K562 (cell line): ENCODE results near the gene SLC25A45. TPM values are rescaled to one million over a fixed set of nuclear protein-coding genes. Genes with fewer than 3 reads are reported as not detected.

ENCODE experiments used
- CBFA2T3 ChIP-seq: fragments of 450-650 bp; IDR thresholded peaks from 2 replicates; pipeline ENCODE4 v1.6.1; 2017
- CBX1 ChIP-seq: sonication (generic); IDR thresholded peaks from 2 replicates; pipeline ENCODE4 v1.6.1; 2016; ENCODE audit warnings: antibody characterized with exemption, low read depth, mild to moderate bottlenecking
- EZH2 ChIP-seq: IDR thresholded peaks from 2 replicates; pipeline ENCODE4 v1.6.1; 2012; ENCODE audit warnings: low read depth, mild to moderate bottlenecking, inconsistent platforms, low read length, borderline replicate concordance
- KAT7 ChIP-seq: sonication (generic); formaldehyde crosslinking; IDR thresholded peaks from 2 replicates; pipeline ENCODE4 v1.8.0; 2022; ENCODE audit warnings: missing genetic modification reagents, mild to moderate bottlenecking, borderline replicate concordance
- MLX ChIP-seq, 2 experiments: fragments of 450-650 bp in 1 of 2; sonication (generic) in 1 of 2; formaldehyde crosslinking; conservative IDR thresholded peaks; 2 replicates each; pipeline versions ENCODE4 v1.4.0 to v1.8.1; 2020 to 2022; ENCODE audit warnings: mild to moderate bottlenecking in 1 of 2, missing genetic modification reagents in 1 of 2
- NFE2L1 ChIP-seq: fragments of 450-650 bp; IDR thresholded peaks from 2 replicates; pipeline ENCODE4 v1.6.1; 2016; ENCODE audit warnings: missing genetic modification characterization, low read depth, mild to moderate bottlenecking, missing compliant biosample characterization, moderate library complexity, borderline replicate concordance
- NR2C2 ChIP-seq, 2 experiments: fragments of 200-800 bp in 1 of 2; sonication (Bioruptor generic) in 1 of 2; sonication (generic) in 1 of 2; formaldehyde crosslinking in 1 of 2; IDR thresholded peaks; 2 replicates each; pipeline versions ENCODE4 v1.6.1 to v1.8.0; 2016 to 2022; ENCODE audit warnings: mild to moderate bottlenecking in 1 of 2, missing compliant biosample characterization in 1 of 2, missing genetic modification characterization in 1 of 2, missing genetic modification reagents in 1 of 2
- TOE1 ChIP-seq, 2 experiments: fragments of 450-650 bp in 1 of 2; sonication (generic) in 1 of 2; formaldehyde crosslinking in 1 of 2; IDR thresholded peaks; 2 replicates each; pipeline versions ENCODE4 v1.7.1 to v1.8.0; 2016 to 2022; ENCODE audit warnings: borderline replicate concordance in 2 of 2, mild to moderate bottlenecking in 2 of 2, antibody characterized with exemption in 1 of 2, inconsistent platforms in 1 of 2, low read depth in 1 of 2, missing genetic modification reagents in 1 of 2, moderate library complexity in 1 of 2
- XRCC4 ChIP-seq: IDR thresholded peaks from one replicate; pipeline ENCODE4 v1.6.1; 2011; ENCODE audit not compliant: insufficient read depth, insufficient read length; ENCODE audit errors: extremely low read depth
- ZNF324 ChIP-seq: fragments of 250-450 bp; sonication (Bioruptor Pico); IDR thresholded peaks from 2 replicates; pipeline ENCODE4 v1.4.0; 2020; ENCODE audit warnings: mild to moderate bottlenecking
- ZNF436 ChIP-seq: fragments of 250-450, 450-650 bp; sonication (Bioruptor Pico); formaldehyde crosslinking; IDR thresholded peaks from 2 replicates; pipeline ENCODE4 v1.7.0; 2020; ENCODE audit warnings: mild to moderate bottlenecking
- polyA plus RNA-seq, 8 experiments: library from polyadenylated mRNA; depleted of rRNA in 4 of 8; stranded (reverse) in 5 of 8; unstranded in 3 of 8; fragments of >200 nt; fragmentation: Nextera tagmentation in 2 of 8; fragmentation: Illumina TruSeq in 1 of 8; extraction: Ambion mirVana in 2 of 8; extraction: Trizol in 1 of 8; gene quantifications; 2 replicates each; pipeline versions ENCODE4 v1.2.1 to v1.2.3, GENCODE V29; 2011 to 2014; ENCODE audit warnings: inconsistent platforms in 1 of 8, missing spikeins in 1 of 8
- total RNA-seq, 7 experiments: library from RNA; depleted of rRNA in 6 of 7; stranded (reverse); fragments of >200 nt in 6 of 7; fragmentation: Illumina TruSeq in 2 of 7; extraction: Trizol in 2 of 7; gene quantifications; 2 replicates each; pipeline versions ENCODE4 v1.2.1 to v1.2.3, GENCODE V29; 2011 to 2021; ENCODE audit warnings: low replicate concordance in 1 of 7
- TF ChIP-seq, protein P1 (sequence below), 2 experiments: fragments of 150-350 bp in 1 of 2; IDR thresholded peaks; 2 replicates each; pipeline ENCODE4 v1.6.1; 2012 to 2016; ENCODE audit warnings: low read depth in 2 of 2, low read length in 2 of 2, mild to moderate bottlenecking in 1 of 2, moderate library complexity in 1 of 2
- TF ChIP-seq, protein P2 (sequence below): fragments of 250-450 bp; sonication (Bioruptor Pico); IDR thresholded peaks from 2 replicates; pipeline ENCODE4 v1.4.0; 2020; ENCODE audit warnings: mild to moderate bottlenecking, moderate library complexity
- TF ChIP-seq, protein P3 (sequence below): sonication (generic); formaldehyde crosslinking; IDR thresholded peaks from 2 replicates; pipeline ENCODE4 v1.4.0; 2020; ENCODE audit warnings: mild to moderate bottlenecking, missing genetic modification reagents

Gene SLC25A45
- total and polyA plus RNA-seq, 9 of the 15 experiments (the other 6 are each of a cell fraction or from before 2014, with no cell fraction given) = 0.15 to 2.3 (median 0.68) TPM

- TF ChIP-seq NFE2L1 (no peak), ZNF324 (peak; percentile 3; the same call in 1 of the 2 replicates), ZNF436 (CRISPR knock-in tag) (no peak; the same call in 1 of the 2 replicates), CBX1 (no peak; the same call in 1 of the 2 replicates), CBFA2T3 (no peak; the same call in 1 of the 2 replicates), KAT7 (peak; percentile 95; the same call in 1 of the 2 replicates), TOE1 (IDR thresholded peaks at IDR 0.05; ENCODE audit: borderline replicate concordance) (peak; percentile 30; the same call in 1 of the 2 replicates), TOE1 (CRISPR knock-in tag; IDR thresholded peaks at IDR 0.05; ENCODE audit: borderline replicate concordance, low read depth) (no peak; the same call in 1 of the 2 replicates), NR2C2 (CRISPR knock-in tag; IDR thresholded peaks at IDR 0.05) (no peak), NR2C2 (tag; IDR thresholded peaks at IDR 0.05) (no peak), EZH2 (no peak), XRCC4 (no peak), MLX (CRISPR knock-in tag; conservative IDR thresholded peaks at IDR 0.05) (no peak)
- TF ChIP-seq, protein P1, sequence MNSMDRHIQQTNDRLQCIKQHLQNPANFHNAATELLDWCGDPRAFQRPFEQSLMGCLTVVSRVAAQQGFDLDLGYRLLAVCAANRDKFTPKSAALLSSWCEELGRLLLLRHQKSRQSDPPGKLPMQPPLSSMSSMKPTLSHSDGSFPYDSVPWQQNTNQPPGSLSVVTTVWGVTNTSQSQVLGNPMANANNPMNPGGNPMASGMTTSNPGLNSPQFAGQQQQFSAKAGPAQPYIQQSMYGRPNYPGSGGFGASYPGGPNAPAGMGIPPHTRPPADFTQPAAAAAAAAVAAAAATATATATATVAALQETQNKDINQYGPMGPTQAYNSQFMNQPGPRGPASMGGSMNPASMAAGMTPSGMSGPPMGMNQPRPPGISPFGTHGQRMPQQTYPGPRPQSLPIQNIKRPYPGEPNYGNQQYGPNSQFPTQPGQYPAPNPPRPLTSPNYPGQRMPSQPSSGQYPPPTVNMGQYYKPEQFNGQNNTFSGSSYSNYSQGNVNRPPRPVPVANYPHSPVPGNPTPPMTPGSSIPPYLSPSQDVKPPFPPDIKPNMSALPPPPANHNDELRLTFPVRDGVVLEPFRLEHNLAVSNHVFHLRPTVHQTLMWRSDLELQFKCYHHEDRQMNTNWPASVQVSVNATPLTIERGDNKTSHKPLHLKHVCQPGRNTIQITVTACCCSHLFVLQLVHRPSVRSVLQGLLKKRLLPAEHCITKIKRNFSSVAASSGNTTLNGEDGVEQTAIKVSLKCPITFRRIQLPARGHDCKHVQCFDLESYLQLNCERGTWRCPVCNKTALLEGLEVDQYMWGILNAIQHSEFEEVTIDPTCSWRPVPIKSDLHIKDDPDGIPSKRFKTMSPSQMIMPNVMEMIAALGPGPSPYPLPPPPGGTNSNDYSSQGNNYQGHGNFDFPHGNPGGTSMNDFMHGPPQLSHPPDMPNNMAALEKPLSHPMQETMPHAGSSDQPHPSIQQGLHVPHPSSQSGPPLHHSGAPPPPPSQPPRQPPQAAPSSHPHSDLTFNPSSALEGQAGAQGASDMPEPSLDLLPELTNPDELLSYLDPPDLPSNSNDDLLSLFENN (IDR thresholded peaks at IDR 0.05; ENCODE audit: low read depth in 2 of 2, low read length in 2 of 2) = peak in 1 of 2 experiments; percentile 54; a peak in 1 of 4 replicates
- TF ChIP-seq, protein P2, sequence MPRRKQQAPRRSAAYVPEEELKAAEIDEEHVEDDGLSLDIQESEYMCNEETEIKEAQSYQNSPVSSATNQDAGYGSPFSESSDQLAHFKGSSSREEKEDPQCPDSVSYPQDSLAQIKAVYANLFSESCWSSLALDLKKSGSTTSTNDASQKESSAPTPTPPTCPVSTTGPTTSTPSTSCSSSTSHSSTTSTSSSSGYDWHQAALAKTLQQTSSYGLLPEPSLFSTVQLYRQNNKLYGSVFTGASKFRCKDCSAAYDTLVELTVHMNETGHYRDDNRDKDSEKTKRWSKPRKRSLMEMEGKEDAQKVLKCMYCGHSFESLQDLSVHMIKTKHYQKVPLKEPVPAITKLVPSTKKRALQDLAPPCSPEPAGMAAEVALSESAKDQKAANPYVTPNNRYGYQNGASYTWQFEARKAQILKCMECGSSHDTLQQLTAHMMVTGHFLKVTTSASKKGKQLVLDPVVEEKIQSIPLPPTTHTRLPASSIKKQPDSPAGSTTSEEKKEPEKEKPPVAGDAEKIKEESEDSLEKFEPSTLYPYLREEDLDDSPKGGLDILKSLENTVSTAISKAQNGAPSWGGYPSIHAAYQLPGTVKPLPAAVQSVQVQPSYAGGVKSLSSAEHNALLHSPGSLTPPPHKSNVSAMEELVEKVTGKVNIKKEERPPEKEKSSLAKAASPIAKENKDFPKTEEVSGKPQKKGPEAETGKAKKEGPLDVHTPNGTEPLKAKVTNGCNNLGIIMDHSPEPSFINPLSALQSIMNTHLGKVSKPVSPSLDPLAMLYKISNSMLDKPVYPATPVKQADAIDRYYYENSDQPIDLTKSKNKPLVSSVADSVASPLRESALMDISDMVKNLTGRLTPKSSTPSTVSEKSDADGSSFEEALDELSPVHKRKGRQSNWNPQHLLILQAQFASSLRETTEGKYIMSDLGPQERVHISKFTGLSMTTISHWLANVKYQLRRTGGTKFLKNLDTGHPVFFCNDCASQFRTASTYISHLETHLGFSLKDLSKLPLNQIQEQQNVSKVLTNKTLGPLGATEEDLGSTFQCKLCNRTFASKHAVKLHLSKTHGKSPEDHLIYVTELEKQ (CRISPR knock-in tag) = no peak
- TF ChIP-seq, protein P3, sequence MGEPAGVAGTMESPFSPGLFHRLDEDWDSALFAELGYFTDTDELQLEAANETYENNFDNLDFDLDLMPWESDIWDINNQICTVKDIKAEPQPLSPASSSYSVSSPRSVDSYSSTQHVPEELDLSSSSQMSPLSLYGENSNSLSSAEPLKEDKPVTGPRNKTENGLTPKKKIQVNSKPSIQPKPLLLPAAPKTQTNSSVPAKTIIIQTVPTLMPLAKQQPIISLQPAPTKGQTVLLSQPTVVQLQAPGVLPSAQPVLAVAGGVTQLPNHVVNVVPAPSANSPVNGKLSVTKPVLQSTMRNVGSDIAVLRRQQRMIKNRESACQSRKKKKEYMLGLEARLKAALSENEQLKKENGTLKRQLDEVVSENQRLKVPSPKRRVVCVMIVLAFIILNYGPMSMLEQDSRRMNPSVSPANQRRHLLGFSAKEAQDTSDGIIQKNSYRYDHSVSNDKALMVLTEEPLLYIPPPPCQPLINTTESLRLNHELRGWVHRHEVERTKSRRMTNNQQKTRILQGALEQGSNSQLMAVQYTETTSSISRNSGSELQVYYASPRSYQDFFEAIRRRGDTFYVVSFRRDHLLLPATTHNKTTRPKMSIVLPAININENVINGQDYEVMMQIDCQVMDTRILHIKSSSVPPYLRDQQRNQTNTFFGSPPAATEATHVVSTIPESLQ (CRISPR knock-in tag) = no peak; the same call in 1 of the 2 replicates
These were observed 42.0 kb upstream of the SLC25A45 start (continued) for GRCh38 chr11:65424205-65425104.
